T-cell (primary cell): ENCODE measurements around the gene PRR14L. TPM values are rescaled to one million over a fixed set of nuclear protein-coding genes. Genes with fewer than 3 reads are reported as not detected.
"Not testable (repeated sequence)": the region's sequence is repeated elsewhere in the genome, so short reads cannot be mapped to it uniquely, and the experiment has no call there.

ENCODE experiments used
- ATAC-seq, 4 experiments: fragments of 200-7000 bp in 3 of 4; fragments of 150-1000 bp in 1 of 4; cut with Tn5 transposase; replicated peaks in 1 of 4; 1 replicate in 3 of 4; 2 replicates in 1 of 4; pipeline ENCODE4 v1.10.0; 2021; ENCODE audit warnings: moderate library complexity in 3 of 4, mild to moderate bottlenecking in 2 of 4, moderate number of reproducible peaks in 1 of 4
- CTCF ChIA-PET, 2 donors: fragments of 300-600 bp; sonication (Branson Sonifier 250); formaldehyde crosslinking; loops; one replicate each; lab custom pipeline; 2022; ENCODE audit warnings: antibody characterized with exemption in 2 of 2; lab: Charles Lee
- POLR2A ChIA-PET, 2 donors: fragments of 300-600 bp; sonication (Branson Sonifier 250); formaldehyde crosslinking; loops; one replicate each; lab custom pipeline; 2022; ENCODE audit warnings: antibody characterized with exemption in 2 of 2; lab: Charles Lee
- DNase-seq, 35 experiments: peaks; one replicate each; pipeline versions ENCODE4 v3.0.0 to v3.0.0-alpha.2; 2013 to 2023
- H3K27ac ChIP-seq: one replicate; pipeline ENCODE4 v1.5.1; 2013; ENCODE audit warnings: low read length
- H3K27me3 ChIP-seq, 2 experiments: replicated peaks in 1 of 2; 1 replicate in 1 of 2; 2 replicates in 1 of 2; pipeline versions ENCODE4 v1.6.1 to v1.7.0; 2013; ENCODE audit warnings: low read length in 1 of 2, mixed read lengths in 1 of 2; ENCODE audit not compliant: control insufficient read depth in 2 of 2, insufficient read depth in 2 of 2; ENCODE audit errors: extremely low read depth in 1 of 2
- H3K36me3 ChIP-seq, 2 donors: 1 replicate in 1 of 2; 2 replicates in 1 of 2; pipeline versions ENCODE4 v1.6.1 to v1.7.0; 2013; ENCODE audit warnings: low read length in 1 of 2; ENCODE audit not compliant: control insufficient read depth in 2 of 2, insufficient read depth in 1 of 2; ENCODE audit errors: extremely low read depth in 1 of 2
- H3K4me1 ChIP-seq, 2 experiments: 1 replicate in 1 of 2; 2 replicates in 1 of 2; pipeline versions ENCODE4 v1.6.1 to v1.7.0; 2013; ENCODE audit warnings: low read length in 2 of 2, mixed read lengths in 1 of 2; ENCODE audit not compliant: insufficient read depth in 2 of 2, control insufficient read depth in 1 of 2; ENCODE audit errors: extremely low read depth in 1 of 2
- H3K4me3 ChIP-seq, 2 donors: 1 replicate in 1 of 2; 2 replicates in 1 of 2; pipeline versions ENCODE4 v1.5.1 to v1.7.0; 2013; ENCODE audit warnings: mild to moderate bottlenecking in 2 of 2, low read length in 1 of 2, moderate library complexity in 1 of 2; ENCODE audit not compliant: control insufficient read depth in 1 of 2; ENCODE audit errors: extremely low read depth in 1 of 2
- H3K9me3 ChIP-seq: 2 replicates; pipeline ENCODE4 v1.7.0; 2013
- H3K27ac Mint-ChIP-seq, 2 donors: one replicate each; pipeline ENCODE4 v1.8.0; 2020 to 2021; ENCODE audit warnings: mild to moderate bottlenecking in 2 of 2, mixed read lengths in 2 of 2
- H3K27me3 Mint-ChIP-seq, 2 donors: one replicate each; pipeline ENCODE4 v1.8.0; 2021 to 2022; ENCODE audit warnings: mixed read lengths in 2 of 2
- H3K36me3 Mint-ChIP-seq: one replicate; pipeline ENCODE4 v1.8.0; 2021; ENCODE audit warnings: mixed read lengths
- H3K4me1 Mint-ChIP-seq, 3 donors: one replicate each; pipeline ENCODE4 v1.8.0; 2020 to 2022; ENCODE audit warnings: mixed read lengths in 3 of 3, mild to moderate bottlenecking in 1 of 3
- H3K4me3 Mint-ChIP-seq, 3 donors: one replicate each; pipeline ENCODE4 v1.8.0; 2020 to 2022; ENCODE audit warnings: mild to moderate bottlenecking in 3 of 3, mixed read lengths in 3 of 3, moderate library complexity in 3 of 3
- H3K9me3 Mint-ChIP-seq, 3 donors: one replicate each; pipeline ENCODE4 v1.8.0; 2020 to 2022; ENCODE audit warnings: mixed read lengths in 3 of 3
- WGBS: methylation state at CpG from one replicate; pipeline ENCODE4 v1.1.5; 2013; ENCODE audit warnings: missing lambda C conversion rate; ENCODE audit not compliant: insufficient coverage; 5-methylcytosine and 5-hydroxymethylcytosine counted together
- total RNA-seq, 35 experiments: library from RNA in 6 of 35; stranded (reverse) in 6 of 35; fragments of 120-200 nt in 1 of 35; gene quantifications; one replicate each; pipeline versions ENCODE4 v1.2.1 to v1.2.4 and lab custom pipeline; 2013 to 2026

The PRR14L gene
- total RNA-seq, 5 donors from 2014 or later (not counting 1 experiment from before 2014, with no cell fraction given), result 48.0 to 63.0 (median 55.6) TPM

GRCh38 chr22:31728857-31729256, 21.1 kb downstream of the PRR14L start:
- no peak overlapping the region for H3K27ac ChIP-seq
- Mint-ChIP-seq H3K4me3 (no peak overlapping the region), H3K27me3 (no peaks in the 10 kb centered on the region), H3K36me3 (peaks cover 10% of the 10 kb centered on the region), H3K27ac (no peak overlapping the region), H3K4me1 (peaks cover 7 to 11% (median 10%) of the 10 kb centered on the region in 3 donors), H3K9me3 (no peaks in the 10 kb centered on the region)
- ATAC-seq, result no peak
- no peaks in the 10 kb centered on the region for H3K9me3 ChIP-seq
- no peaks in the 10 kb centered on the region for H3K27me3 ChIP-seq
- POLR2A ChIA-PET, result interaction anchor here in 1 of 2 donors (0.7 kb wide), 1 partner anchor 517 kb away, joined by 3 read pairs; the partner anchor contains the start of gene LIMK2
- 100% methylated on average over 4 of the region's 4 CpGs for WGBS
- no peak overlapping the region for H3K4me3 ChIP-seq
- CTCF ChIA-PET, result interaction anchor here in 1 of 2 donors (0.7 kb wide), 1 partner anchor 1238 kb away, joined by 3 read pairs; no protein-coding TSS in a partner anchor
- no peak for DNase-seq
- H3K36me3 ChIP-seq, result peaks cover 11 to 20% of the 10 kb centered on the region in 2 donors
- H3K4me1 ChIP-seq, result peaks cover 0 to under 1% of the 10 kb centered on the region in 2 experiments

DNA sequence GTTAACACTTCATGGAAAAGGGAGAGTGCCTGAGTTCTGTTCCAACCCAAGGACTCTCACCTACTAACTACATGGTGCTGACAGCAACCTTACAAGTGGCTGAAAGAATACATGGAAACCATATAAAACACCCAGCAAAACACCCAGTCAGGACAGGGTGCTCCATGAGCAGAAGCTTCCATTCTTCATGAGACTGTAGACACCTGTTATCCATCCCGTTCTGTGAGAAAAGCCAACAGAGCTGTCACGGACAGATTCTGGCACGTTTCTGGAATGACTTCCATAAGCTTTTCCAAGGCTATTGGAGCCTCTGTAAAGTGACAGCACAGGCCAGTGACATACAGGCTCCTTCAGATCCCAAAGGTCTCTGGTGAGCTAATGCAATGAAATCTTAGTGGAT, 23.2 kb downstream of the PRR14L start:
- Histone ChIP-seq H3K9me3 (no peaks in the 10 kb centered on the region), H3K36me3 (peaks cover 8 to 32% of the 10 kb centered on the region in 2 donors), H3K27me3 (no peaks in the 10 kb centered on the region), H3K4me1 (no peaks in the 10 kb centered on the region), H3K4me3 (no peak overlapping the region), H3K27ac (no peak overlapping the region)
- Mint-ChIP-seq H3K36me3 (peaks cover 12% of the 10 kb centered on the region), H3K4me3 (no peak overlapping the region), H3K9me3 (no peaks in the 10 kb centered on the region), H3K4me1 (peaks cover 2 to 6% (median 5%) of the 10 kb centered on the region in 3 donors), H3K27me3 (no peaks in the 10 kb centered on the region), H3K27ac (no peak overlapping the region)
- DNase-seq, result no peak
- ChIA-PET POLR2A (no interaction called here), CTCF (no interaction called here)
- ATAC-seq, result no peak
- 100% methylated on average over 3 of the region's 3 CpGs for WGBS

- H3K4me1 ChIP-seq, result no peaks in the 10 kb centered on the region
- ChIA-PET CTCF (interaction anchor here (0.6 kb wide), 2 partner anchors 58 to 237 kb away, joined by 3 to 6 read pairs; no protein-coding TSS in a partner anchor), POLR2A (no interaction called here)
- H3K27ac Mint-ChIP-seq, result no peak overlapping the region
- 100% methylated on average over 2 of the region's 5 CpGs for WGBS
- H3K27me3 ChIP-seq, result no peaks in the 10 kb centered on the region
- peaks cover 8 to 43% of the 10 kb centered on the region in 2 donors for H3K36me3 ChIP-seq
- no peaks in the 10 kb centered on the region for H3K27me3 Mint-ChIP-seq
- peaks cover 22% of the 10 kb centered on the region for H3K36me3 Mint-ChIP-seq
- no peak for ATAC-seq
- DNase-seq, result no peak
- H3K4me3 Mint-ChIP-seq, result no peak overlapping the region
- no peak overlapping the region for H3K27ac ChIP-seq
- no peaks in the 10 kb centered on the region for H3K9me3 ChIP-seq
- H3K4me3 ChIP-seq, result no peak overlapping the region
- H3K4me1 Mint-ChIP-seq, result peaks cover 0 to 2% (median 0%) of the 10 kb centered on the region in 3 donors
- no peaks in the 10 kb centered on the region for H3K9me3 Mint-ChIP-seq
Measured at GRCh38 chr22:31723723-31724122, 26.2 kb downstream of the PRR14L start.

DNA sequence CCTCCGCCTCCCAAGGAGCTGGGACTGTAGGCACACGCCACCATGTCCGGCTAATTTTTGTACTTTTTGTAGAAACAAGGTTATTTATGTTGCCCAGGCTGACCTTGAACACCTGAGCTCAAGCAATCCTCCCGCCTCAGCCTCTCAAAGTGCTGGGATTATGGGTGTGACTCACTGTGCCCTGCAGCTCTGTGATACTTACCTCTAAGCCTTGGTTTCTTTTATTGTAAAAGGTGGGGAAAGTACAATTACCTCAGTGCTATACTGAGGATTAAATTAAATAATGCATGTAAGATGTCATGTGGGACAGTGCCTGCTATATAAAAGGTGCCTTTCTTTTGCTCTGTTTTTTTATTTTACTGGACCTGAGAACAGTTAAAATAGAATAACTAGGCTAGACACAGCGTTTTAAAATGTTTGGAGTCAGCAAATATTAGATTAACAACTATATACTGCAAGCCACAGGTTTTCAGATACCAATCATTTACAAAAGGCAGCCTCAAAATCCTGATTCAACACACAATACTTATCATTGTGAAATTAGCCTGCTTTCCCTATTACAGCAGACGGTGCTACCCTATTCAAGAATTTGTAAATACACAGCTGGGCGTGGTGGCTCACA, 30.0 kb downstream of the PRR14L start:
- ATAC-seq (no peak), DNase-seq (no peak)
- POLR2A ChIA-PET, result no interaction called here
- H3K27me3 Mint-ChIP-seq, result no peaks in the 10 kb centered on the region
- Histone ChIP-seq H3K9me3 (no peaks in the 10 kb centered on the region), H3K36me3 (peaks cover 0 to 58% of the 10 kb centered on the region in 2 donors), H3K4me1 (no peaks in the 10 kb centered on the region), H3K27ac (no peak overlapping the region), H3K27me3 (no peaks in the 10 kb centered on the region), H3K4me3 (no peak overlapping the region)
- peaks cover 45% of the 10 kb centered on the region for H3K36me3 Mint-ChIP-seq
- no peak overlapping the region for H3K4me3 Mint-ChIP-seq
- peak overlapping the region in 1 of 2 donors; percentile 72 for H3K27ac Mint-ChIP-seq
- CTCF ChIA-PET, result no interaction called here
- H3K4me1 Mint-ChIP-seq, result peaks cover 0 to 2% (median 0%) of the 10 kb centered on the region in 3 donors
- no peaks in the 10 kb centered on the region for H3K9me3 Mint-ChIP-seq
- whole genome bisulfite sequencing, result no CpG with 5 or more reads among the region's 7 CpGs

- ATAC-seq, result no peak
- no peak overlapping the region for H3K27ac Mint-ChIP-seq
Measured at GRCh38 chr22:31715147-31715778, 34.7 kb downstream of the PRR14L start.

DNA sequence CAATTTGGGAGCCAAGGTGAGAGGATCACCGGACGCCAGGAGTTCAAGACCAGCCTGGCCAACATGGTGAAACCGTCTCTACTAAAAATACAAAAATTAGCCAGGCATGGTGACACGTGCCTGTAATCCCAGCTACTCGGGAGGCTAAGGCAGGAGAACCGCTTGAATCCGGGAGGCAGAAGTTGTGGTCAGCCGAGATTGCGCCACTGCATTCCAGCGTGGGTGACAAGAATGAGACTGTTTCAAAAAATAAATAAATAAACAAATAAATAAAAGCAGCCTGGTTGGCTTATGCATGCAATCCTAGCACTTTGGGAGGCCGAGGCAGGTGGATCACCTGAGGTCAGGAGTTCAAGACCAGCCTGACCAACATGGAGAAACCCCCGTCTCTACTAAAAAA, 38.7 kb downstream of the PRR14L start:
- peaks cover 43% of the 10 kb centered on the region for H3K36me3 Mint-ChIP-seq
- H3K9me3 ChIP-seq, H3K4me1 Mint-ChIP-seq, H3K4me3 ChIP-seq, ATAC-seq, H3K9me3 Mint-ChIP-seq, H3K27ac ChIP-seq, H3K27ac Mint-ChIP-seq, H3K4me3 Mint-ChIP-seq, DNase-seq, H3K27me3 ChIP-seq, H3K27me3 Mint-ChIP-seq, H3K4me1 ChIP-seq, CTCF ChIA-PET, POLR2A ChIA-PET: not testable (repeated sequence)
- WGBS, result 100% methylated on average over 5 of the region's 12 CpGs
- H3K36me3 ChIP-seq, result peaks cover 3 to 58% of the 10 kb centered on the region in 2 donors

More at GRCh38 chr22:31715147-31715778, 34.7 kb downstream of the PRR14L start:
- peaks cover 0 to 72% of the 10 kb centered on the region in 2 donors for H3K36me3 ChIP-seq
- Mint-ChIP-seq H3K36me3 (peaks cover 56% of the 10 kb centered on the region), H3K27me3 (no peaks in the 10 kb centered on the region), H3K9me3 (no peaks in the 10 kb centered on the region), H3K4me1 (peaks cover 0 to 6% (median 0%) of the 10 kb centered on the region in 3 donors), H3K4me3 (no peak overlapping the region)
- ChIA-PET CTCF (no interaction called here), POLR2A (no interaction called here)
- H3K27me3 ChIP-seq, result no peaks in the 10 kb centered on the region
- no peaks in the 10 kb centered on the region for H3K4me1 ChIP-seq
- no peak overlapping the region for H3K27ac ChIP-seq
- no peak overlapping the region for H3K4me3 ChIP-seq
- WGBS, result no CpG with 5 or more reads among the region's 5 CpGs
- DNase-seq, result no peak
- H3K9me3 ChIP-seq, result no peaks in the 10 kb centered on the region
